ENCODE results near the gene VRTN. TPM values are rescaled to one million over a fixed set of nuclear protein-coding genes. Genes with fewer than 3 reads are reported as not detected.

VRTN gene
- polyA plus RNA-seq, 1 donor from 2014 or later, result not detected

DNA sequence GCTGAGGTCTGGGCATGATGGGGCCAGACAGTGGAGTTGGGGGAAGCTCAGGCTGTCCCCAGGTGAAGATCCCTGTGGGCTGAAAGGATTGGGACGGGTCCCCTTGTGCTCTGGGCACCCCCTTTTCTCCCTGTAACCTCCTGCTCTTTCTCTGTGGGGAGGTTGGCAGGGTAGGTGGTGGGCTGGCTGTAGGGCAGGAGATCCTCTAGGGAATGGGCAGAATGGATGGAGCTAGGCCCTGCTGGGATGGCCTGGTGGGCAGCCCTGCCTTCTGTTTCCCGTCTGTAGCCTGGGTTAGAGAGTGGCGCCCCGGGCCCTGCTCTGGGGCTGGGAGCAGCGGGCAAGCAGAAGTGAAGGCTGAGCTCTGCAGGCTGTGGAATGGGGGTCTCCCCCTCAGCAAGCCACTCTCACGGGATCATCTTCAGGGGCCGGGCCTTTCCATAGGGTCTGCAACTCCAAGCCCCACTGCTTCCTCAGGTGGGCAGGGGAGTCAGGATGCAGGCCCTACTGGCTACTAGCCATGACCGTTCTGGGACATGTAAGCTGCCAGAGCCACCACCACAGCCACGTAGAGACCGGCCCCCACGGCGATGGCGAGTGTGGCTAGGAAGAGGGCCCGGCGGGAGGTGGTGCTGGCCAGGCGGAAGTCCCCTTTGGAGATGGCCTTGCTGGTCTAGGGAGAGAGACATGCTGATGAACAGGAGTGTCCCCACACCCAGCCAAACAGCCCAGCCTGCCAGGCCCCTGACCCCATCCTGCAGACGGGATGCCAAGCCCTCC lies 58.9 kb downstream of the VRTN start:
- no peaks in the 10 kb centered on the region for H3K79me2 ChIP-seq (replicated peaks; ENCODE audit: insufficient read depth, low read length)
- no peak overlapping the region for H3K4me3 ChIP-seq (ENCODE audit: low read length)
- no peaks in the 10 kb centered on the region for H4K20me1 ChIP-seq (ENCODE audit: insufficient read depth)
- no peak overlapping the region for H3K4me2 ChIP-seq (ENCODE audit: low read length)
- H3K9me3 ChIP-seq (ENCODE audit: low read length), result no peaks in the 10 kb centered on the region
- H3K9me2 ChIP-seq (ENCODE audit: insufficient read depth, low read length), result no peaks in the 10 kb centered on the region
- no peaks in the 10 kb centered on the region for H3K27me3 ChIP-seq (ENCODE audit: insufficient read depth, low read depth, low read length)
- TF ChIP-seq TAF1 (IDR thresholded peaks at IDR 0.05; ENCODE audit: low read depth) (no peak), RAD21 (conservative IDR thresholded peaks at IDR 0.05) (no peak), SMC3 (conservative IDR thresholded peaks at IDR 0.05; ENCODE audit: poor library complexity) (no peak)
- H3F3A ChIP-seq (ENCODE audit: insufficient read depth, low read length, poor library complexity, severe bottlenecking), result no peaks in the 10 kb centered on the region
- no peak overlapping the region for H3K27ac ChIP-seq (ENCODE audit: low read length)
- H3K36me3 ChIP-seq (ENCODE audit: insufficient read depth, low read length), result no peaks in the 10 kb centered on the region
- no peak overlapping the region for H2AFZ ChIP-seq (ENCODE audit: low read depth, low read length)
- no peak overlapping the region for H3K9ac ChIP-seq (ENCODE audit: low read length)

DNA sequence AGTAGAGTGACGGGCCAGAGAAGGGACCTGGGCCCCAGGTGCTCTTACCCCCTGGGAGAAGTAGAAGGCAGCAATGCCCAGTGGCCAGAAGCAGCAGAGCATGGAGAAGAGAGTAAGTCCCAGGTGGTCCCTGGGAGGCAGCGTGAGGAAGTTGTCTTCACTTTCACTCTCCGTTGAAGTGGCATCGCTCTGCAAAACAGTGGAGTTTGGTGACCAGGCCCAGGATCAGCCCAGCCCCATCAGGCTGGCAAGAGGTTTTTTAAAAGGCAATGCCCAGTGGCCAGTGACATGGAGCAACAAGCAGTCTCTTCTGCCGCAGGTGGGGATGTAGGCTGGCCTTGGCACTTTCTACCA lies 59.5 kb downstream of the VRTN start:
- Histone ChIP-seq H3K27ac (ENCODE audit: low read length) (no peak overlapping the region), H3K4me3 (ENCODE audit: low read length) (no peak overlapping the region), H3K27me3 (ENCODE audit: insufficient read depth, low read depth, low read length) (no peaks in the 10 kb centered on the region), H2AFZ (ENCODE audit: low read depth, low read length) (no peak overlapping the region), H3K9me3 (ENCODE audit: low read length) (no peaks in the 10 kb centered on the region), H3K9me2 (ENCODE audit: insufficient read depth, low read length) (no peaks in the 10 kb centered on the region), H3K79me2 (replicated peaks; ENCODE audit: insufficient read depth, low read length) (no peaks in the 10 kb centered on the region), H3F3A (ENCODE audit: insufficient read depth, low read length, poor library complexity, severe bottlenecking) (no peaks in the 10 kb centered on the region), H3K4me2 (ENCODE audit: low read length) (no peak overlapping the region), H4K20me1 (ENCODE audit: insufficient read depth) (no peaks in the 10 kb centered on the region), H3K9ac (ENCODE audit: low read length) (no peak overlapping the region), H3K36me3 (ENCODE audit: insufficient read depth, low read length) (no peaks in the 10 kb centered on the region)
- TF ChIP-seq, protein P1, sequence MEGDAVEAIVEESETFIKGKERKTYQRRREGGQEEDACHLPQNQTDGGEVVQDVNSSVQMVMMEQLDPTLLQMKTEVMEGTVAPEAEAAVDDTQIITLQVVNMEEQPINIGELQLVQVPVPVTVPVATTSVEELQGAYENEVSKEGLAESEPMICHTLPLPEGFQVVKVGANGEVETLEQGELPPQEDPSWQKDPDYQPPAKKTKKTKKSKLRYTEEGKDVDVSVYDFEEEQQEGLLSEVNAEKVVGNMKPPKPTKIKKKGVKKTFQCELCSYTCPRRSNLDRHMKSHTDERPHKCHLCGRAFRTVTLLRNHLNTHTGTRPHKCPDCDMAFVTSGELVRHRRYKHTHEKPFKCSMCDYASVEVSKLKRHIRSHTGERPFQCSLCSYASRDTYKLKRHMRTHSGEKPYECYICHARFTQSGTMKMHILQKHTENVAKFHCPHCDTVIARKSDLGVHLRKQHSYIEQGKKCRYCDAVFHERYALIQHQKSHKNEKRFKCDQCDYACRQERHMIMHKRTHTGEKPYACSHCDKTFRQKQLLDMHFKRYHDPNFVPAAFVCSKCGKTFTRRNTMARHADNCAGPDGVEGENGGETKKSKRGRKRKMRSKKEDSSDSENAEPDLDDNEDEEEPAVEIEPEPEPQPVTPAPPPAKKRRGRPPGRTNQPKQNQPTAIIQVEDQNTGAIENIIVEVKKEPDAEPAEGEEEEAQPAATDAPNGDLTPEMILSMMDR (IDR thresholded peaks at IDR 0.05; ENCODE audit: poor library complexity, severe bottlenecking), result no peak
- TF ChIP-seq EP300 (conservative IDR thresholded peaks at IDR 0.05; ENCODE audit: poor library complexity, severe bottlenecking) (no peak), EZH2 (IDR thresholded peaks at IDR 0.05; ENCODE audit: borderline replicate concordance, insufficient read depth, low read length, poor library complexity, severe bottlenecking) (no peak), TAF1 (IDR thresholded peaks at IDR 0.05; ENCODE audit: low read depth) (no peak), MXI1 (conservative IDR thresholded peaks at IDR 0.05; ENCODE audit: poor library complexity, severe bottlenecking) (no peak), SMC3 (conservative IDR thresholded peaks at IDR 0.05; ENCODE audit: poor library complexity) (no peak), POLR2AphosphoS5 (IDR thresholded peaks at IDR 0.05) (no peak), RAD21 (conservative IDR thresholded peaks at IDR 0.05) (no peak)
- TF ChIP-seq, protein P2, sequence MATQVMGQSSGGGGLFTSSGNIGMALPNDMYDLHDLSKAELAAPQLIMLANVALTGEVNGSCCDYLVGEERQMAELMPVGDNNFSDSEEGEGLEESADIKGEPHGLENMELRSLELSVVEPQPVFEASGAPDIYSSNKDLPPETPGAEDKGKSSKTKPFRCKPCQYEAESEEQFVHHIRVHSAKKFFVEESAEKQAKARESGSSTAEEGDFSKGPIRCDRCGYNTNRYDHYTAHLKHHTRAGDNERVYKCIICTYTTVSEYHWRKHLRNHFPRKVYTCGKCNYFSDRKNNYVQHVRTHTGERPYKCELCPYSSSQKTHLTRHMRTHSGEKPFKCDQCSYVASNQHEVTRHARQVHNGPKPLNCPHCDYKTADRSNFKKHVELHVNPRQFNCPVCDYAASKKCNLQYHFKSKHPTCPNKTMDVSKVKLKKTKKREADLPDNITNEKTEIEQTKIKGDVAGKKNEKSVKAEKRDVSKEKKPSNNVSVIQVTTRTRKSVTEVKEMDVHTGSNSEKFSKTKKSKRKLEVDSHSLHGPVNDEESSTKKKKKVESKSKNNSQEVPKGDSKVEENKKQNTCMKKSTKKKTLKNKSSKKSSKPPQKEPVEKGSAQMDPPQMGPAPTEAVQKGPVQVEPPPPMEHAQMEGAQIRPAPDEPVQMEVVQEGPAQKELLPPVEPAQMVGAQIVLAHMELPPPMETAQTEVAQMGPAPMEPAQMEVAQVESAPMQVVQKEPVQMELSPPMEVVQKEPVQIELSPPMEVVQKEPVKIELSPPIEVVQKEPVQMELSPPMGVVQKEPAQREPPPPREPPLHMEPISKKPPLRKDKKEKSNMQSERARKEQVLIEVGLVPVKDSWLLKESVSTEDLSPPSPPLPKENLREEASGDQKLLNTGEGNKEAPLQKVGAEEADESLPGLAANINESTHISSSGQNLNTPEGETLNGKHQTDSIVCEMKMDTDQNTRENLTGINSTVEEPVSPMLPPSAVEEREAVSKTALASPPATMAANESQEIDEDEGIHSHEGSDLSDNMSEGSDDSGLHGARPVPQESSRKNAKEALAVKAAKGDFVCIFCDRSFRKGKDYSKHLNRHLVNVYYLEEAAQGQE (IDR thresholded peaks at IDR 0.05; ENCODE audit: borderline replicate concordance), result no peak
